Activated T-cell treated with anti-CD3 and anti-CD28 coated beads for 48 hours (primary cell): ENCODE data around the gene THADA.
A peak's percentile ranks its signal among the peaks of the same experiment; 100 is the strongest.
"Not testable (repeated sequence)": the region's sequence is repeated elsewhere in the genome, so short reads cannot be mapped to it uniquely, and the experiment has no call there.

Experiments
- DNase-seq: peaks from one replicate; pipeline ENCODE4 v3.0.0-alpha.2; 2020; ENCODE audit warnings: low read depth

Gene THADA

DNA sequence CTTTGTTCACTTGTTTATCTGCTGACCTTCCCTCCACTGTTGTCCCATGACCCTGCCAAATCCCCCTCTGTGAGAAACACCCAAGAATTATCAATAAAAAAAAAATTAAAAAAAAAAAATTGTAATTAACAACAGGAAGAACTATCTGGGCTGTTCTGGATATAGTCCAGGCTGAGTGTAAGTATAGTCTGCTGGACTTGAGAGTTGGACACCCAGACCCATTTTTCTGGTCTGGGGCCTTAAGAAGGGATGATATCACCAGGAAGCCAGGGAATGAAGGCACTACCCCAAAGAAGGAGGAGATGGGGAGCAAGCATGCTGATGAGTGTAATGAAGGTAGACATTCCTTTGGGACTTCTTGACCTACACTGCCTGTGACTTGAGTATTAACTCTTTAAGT, 297.3 kb downstream of the THADA start:
- no peak for DNase-seq

GRCh38 chr2:43297740-43298139, 298.1 kb downstream of the THADA start:
- not testable (repeated sequence) for DNase-seq

GRCh38 chr2:43294973-43295603, 300.8 kb downstream of the THADA start:
- DNase-seq = no peak

GRCh38 chr2:43293744-43294695, 301.8 kb downstream of the THADA start:
- peak; percentile 4 for DNase-seq

DNA sequence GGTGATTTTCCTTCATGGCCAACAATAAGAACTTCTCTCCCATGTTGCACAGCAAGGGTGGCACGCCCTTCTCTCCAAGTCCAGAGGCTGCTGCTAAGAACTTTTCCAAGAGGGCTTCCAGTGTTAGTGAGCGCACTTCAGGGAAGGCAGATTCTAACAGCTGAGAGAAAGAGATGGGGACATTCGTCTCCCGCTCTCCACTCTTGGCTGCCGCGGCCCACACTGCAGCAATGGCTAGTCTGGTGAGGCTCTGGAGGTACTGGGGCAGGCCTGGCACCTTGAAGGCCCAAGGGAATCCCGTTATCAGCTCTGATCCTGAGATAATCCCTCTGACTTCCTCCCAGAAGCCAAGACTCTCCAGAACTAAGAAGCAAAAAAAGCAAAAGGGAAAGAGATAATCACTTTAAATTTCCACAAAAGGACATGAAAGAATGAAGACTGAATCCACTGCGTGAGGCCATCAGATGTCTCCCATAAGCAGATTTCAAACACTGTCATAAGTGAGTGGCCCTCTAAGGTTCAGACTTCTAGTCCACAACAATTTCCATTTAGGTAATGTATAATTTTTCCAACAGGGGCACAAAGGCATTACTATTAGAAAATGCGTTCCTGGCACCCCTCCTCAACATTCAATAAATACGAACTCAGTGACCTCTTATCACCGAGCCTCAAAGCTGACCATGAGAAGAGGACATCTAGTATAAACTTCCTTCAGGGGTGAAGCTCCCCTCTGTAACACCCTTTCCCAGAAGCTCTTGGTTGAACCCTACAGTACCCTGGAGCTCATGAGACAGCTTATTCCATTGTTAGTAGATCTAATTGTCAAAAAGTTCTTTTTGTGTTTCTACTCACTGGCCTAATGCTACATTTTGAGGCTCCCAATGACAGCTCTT, 302.7 kb downstream of the THADA start:
- DNase-seq = no peak

- no peak for DNase-seq
Observed at GRCh38 chr2:43292297-43292696, 303.5 kb downstream of the THADA start.

GRCh38 chr2:43289331-43289730, 306.5 kb downstream of the THADA start:
- no peak for DNase-seq

GRCh38 chr2:43288417-43289305, 307.2 kb downstream of the THADA start:
- no peak for DNase-seq

- no peak for DNase-seq
Observed at GRCh38 chr2:43285987-43286386, 309.9 kb downstream of the THADA start.

DNA sequence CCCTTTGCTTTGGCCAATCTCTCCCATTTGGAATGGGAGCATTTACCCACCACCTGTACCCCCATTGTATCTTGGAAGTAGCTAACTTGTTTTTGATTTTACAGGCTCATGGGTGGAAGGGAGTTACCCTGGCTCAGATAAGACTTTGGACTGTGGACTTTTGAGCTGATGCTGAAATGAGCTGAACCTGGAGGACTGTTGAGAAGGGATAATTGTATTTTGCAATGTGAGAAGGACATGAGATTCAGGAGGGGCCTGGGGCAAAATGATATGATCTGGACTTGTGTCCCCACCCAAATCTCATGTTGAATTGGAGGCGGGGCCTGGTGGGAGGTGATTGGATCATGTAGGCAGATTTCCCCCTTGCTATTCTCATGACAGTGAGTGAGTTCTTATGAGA, 310.9 kb downstream of the THADA start:
- DNase-seq = no peak

DNA sequence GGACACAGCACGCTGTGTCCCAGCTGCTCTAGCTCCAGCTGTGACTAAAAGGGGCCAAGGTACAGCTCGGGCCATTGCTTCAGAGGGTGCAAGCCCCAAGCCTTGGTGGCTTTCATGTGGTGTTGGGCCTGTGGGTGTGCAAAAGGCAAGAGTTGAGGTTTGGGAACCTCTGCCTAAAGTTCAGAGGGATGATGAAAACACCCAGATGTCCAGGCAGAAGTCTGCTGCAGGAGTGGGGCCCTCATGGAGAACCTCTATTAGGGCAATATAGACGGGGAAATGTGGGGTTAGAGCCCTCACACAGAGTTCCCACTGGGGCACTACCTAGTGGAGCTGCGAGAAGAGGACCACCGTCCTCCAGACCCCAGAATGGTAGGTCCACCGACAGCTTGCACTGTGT, 311.5 kb downstream of the THADA start:
- not testable (repeated sequence) for DNase-seq

DNA sequence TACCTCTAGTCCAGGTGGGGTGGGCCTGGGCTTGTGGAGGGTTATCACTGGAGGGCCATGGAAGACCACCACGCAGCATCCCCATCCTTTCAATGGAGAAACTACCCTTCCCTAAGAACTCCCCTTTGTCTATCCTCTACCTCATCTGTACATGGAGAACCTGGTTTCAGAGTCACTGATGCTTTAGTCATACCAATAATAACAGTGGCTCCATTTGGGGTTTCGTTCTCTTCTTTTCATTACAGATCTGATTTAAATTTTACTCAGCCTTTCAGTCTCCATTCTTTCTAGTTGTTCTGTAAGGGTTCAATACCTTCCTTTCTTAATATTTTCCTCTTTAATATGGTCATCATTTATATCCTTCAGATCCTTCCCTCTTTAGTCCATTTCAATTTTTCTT, 314.8 kb downstream of the THADA start:
- no peak for DNase-seq

DNA sequence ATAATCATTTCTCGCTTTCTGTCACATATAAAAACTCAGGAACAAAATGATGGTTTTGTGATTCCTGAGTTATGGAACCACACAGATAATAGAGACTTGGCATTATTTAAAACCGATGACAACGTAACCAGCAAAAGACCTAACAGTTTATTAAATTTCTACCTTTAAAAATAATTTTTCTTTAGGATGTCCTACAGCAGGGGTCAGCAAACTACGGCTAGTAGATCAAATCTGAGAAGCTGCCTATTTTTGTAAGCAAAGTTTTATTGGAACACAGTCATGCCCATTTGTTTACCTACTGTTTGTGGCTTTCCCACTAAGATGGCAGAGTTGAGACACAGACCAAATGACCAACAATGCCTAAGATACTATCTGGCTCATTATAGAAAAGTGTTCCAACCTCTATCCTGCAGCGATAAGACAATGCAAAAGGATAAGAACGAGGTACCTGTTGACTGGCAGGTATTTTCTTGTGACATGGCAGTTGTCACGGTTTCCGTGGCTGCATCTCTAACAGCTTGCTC, 316.5 kb downstream of the THADA start:
- no peak for DNase-seq

GRCh38 chr2:43278564-43279220, 317.1 kb downstream of the THADA start:
- no peak for DNase-seq

- no peak for DNase-seq
Observed at GRCh38 chr2:43276962-43277391, 318.9 kb downstream of the THADA start.

DNA sequence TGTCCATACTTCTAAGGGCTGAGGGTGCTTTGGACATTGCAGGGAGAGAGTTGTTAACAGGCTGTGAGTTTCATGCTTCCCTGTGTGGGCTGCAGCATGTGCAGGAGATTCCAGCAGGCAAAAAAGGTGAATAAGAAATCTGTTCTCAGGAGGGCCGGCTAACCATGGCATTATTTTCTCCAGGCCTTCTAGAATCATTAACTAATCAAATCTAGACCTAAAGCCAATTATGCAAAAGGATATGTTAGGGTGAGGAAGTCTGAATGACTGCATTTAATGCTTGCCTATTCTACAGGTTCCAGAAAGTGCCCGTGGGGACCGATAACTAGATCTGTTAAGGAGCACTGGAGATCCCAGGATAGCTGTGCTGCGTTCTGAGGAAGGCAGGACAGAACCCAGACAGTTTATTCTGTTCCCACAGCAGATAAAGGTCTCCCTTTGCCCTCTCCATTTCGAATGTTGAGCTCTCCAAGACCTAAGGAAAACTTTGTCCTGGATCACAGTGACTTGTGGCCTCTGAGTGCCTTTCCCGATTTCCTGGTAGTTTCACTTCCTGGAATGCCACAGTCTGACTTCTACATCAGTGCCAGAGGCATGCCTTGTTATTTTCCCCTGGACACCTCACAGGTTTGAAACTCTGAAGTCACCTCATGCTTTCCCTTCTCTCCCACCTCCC, 319.4 kb downstream of the THADA start:
- DNase-seq = no peak

GRCh38 chr2:43274721-43275120, 321.1 kb downstream of the THADA start:
- no peak for DNase-seq

- no peak for DNase-seq
Observed at GRCh38 chr2:43274055-43274454, 321.8 kb downstream of the THADA start.

GRCh38 chr2:43273529-43273928, 322.3 kb downstream of the THADA start:
- peak; percentile 6 for DNase-seq
